Pancreas (tissue), 10 donors: ENCODE data around the gene C1QTNF3. TPM values are rescaled to one million over a fixed set of nuclear protein-coding genes. Genes with fewer than 3 reads are reported as not detected.

Experiments
- ATAC-seq, 4 donors: fragments of 200-7000 bp; cut with Tn5 transposase; one replicate each; pipeline versions ENCODE4 v1.8.0 to v1.9.1; 2020; ENCODE audit warnings: mild to moderate bottlenecking in 4 of 4, moderate library complexity in 4 of 4
- DNase-seq, 6 donors: peaks; one replicate each; pipeline ENCODE4 v3.0.0-alpha.2; 2020
- FAIRE-seq: peaks from 2 replicates; lab custom pipeline; 2012; peaks lifted over from hg19 to GRCh38; lab: Jason Lieb, UNC
- H3K27ac ChIP-seq, 4 donors: fragments of 200-600 bp; sonication (generic); 1 replicate in 3 of 4; 2 replicates in 1 of 4; pipeline versions ENCODE4 v1.5.0 to v1.8.0; 2020
- H3K27me3 ChIP-seq, 4 donors: fragments of 200-600 bp; one replicate each; pipeline ENCODE4 v1.8.0; 2021
- H3K36me3 ChIP-seq, 3 donors: fragments of 200-600 bp; sonication (generic) in 1 of 3; one replicate each; pipeline versions ENCODE4 v1.5.0 to v1.8.0; 2020 to 2021
- H3K4me1 ChIP-seq, 3 donors: fragments of 200-600 bp; one replicate each; pipeline ENCODE4 v1.8.0; 2021
- H3K4me3 ChIP-seq, 4 donors: fragments of 200-600 bp; sonication (generic) in 2 of 4; one replicate each; pipeline versions ENCODE4 v1.5.0 to v1.8.0; 2020 to 2021
- H3K9me3 ChIP-seq, 4 donors: fragments of 200-600 bp; one replicate each; pipeline ENCODE4 v1.8.0; 2021
- WGBS, 2 donors: extraction: QIAGEN DNeasy Blood & Tissue Kit; methylation state at CpG; one replicate each; pipeline ENCODE4 v1.1.7; 2013; 5-methylcytosine and 5-hydroxymethylcytosine counted together
- intact Hi-C, 3 donors: fragments of 100-400 bp; cut with DNase I; formaldehyde crosslinking; loops; one replicate each; pipeline versions ENCODE4 v1.11.1 to v1.14.2; 2022
- polyA plus RNA-seq, 2 donors: library from polyadenylated mRNA; stranded (reverse); fragments of 200-250 nt; gene quantifications; one replicate each; pipeline ENCODE4 v1.2.3, GENCODE V29; 2013
- total RNA-seq, 6 donors: library from RNA; stranded (reverse); fragmentation: NEBNext Ultra II Directional in 4 of 6; extraction: Animal tissue kit (Norgen Biotek cat#: 25700) in 4 of 6; gene quantifications; one replicate each; pipeline versions ENCODE4 v1.2.1 to v1.2.4, GENCODE V29; 2021 to 2023
- TF ChIP-seq, protein P1 (sequence below), 4 donors: fragments of 200-600 bp; sonication (generic) in 3 of 4; IDR thresholded peaks; one replicate each; pipeline versions ENCODE4 v1.5.0 to v1.8.0; 2021; ENCODE audit warnings: antibody characterized with exemption in 4 of 4
- donor health status: healthy with polysubstance abuse.
- donor health status: DM: no; HTN: no; CAD: no; lungs with moderate emphysema.
- donor health status: DM: no; HTN: no; CAD: no.
- donor health status: control.
- donor health status: control.
- donor health status: Bipolar disorder and iron deficiency.
- donor health status: DM: yes; HTN: yes; CAD: no.
- donor health status: DM: no; HTN: no; CAD: no.
- donor health status: DM: no; HTN: no; CAD: no.
- donor health status: DM: yes; HTN: yes; CAD: no.

The C1QTNF3 gene
- total and polyA plus RNA-seq, 8 donors: 2.0 to 11.7 (median 3.1) TPM

DNA sequence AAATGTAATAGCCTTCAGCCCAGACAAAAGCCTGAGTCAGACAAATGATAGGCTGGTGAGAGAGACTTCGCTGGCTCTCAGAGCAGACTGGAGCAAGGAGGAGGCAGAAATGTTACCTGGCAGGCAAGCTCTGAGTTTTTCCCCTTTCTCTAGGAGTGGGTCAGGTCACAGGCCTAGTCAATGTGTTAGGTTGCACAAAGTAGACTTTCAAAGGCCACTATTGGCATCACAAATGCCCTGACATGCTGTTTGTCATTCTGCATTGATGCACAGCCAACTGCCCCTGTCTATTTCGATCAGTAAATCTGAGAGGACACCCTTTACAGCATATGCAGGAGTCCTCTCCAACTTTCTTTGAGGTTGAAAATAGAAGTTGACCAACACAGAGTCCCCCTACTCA, 15.5 kb upstream of the C1QTNF3 start:
- H3K27ac ChIP-seq: no peak overlapping the region
- no peak overlapping the region for H3K4me3 ChIP-seq
- no peaks in the 10 kb centered on the region for H3K4me1 ChIP-seq
- no peaks in the 10 kb centered on the region for H3K9me3 ChIP-seq
- TF ChIP-seq, protein P1, sequence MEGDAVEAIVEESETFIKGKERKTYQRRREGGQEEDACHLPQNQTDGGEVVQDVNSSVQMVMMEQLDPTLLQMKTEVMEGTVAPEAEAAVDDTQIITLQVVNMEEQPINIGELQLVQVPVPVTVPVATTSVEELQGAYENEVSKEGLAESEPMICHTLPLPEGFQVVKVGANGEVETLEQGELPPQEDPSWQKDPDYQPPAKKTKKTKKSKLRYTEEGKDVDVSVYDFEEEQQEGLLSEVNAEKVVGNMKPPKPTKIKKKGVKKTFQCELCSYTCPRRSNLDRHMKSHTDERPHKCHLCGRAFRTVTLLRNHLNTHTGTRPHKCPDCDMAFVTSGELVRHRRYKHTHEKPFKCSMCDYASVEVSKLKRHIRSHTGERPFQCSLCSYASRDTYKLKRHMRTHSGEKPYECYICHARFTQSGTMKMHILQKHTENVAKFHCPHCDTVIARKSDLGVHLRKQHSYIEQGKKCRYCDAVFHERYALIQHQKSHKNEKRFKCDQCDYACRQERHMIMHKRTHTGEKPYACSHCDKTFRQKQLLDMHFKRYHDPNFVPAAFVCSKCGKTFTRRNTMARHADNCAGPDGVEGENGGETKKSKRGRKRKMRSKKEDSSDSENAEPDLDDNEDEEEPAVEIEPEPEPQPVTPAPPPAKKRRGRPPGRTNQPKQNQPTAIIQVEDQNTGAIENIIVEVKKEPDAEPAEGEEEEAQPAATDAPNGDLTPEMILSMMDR (IDR thresholded peaks at IDR 0.05): no peak
- ATAC-seq (no peak), DNase-seq (no peak), FAIRE-seq (no peak)
- H3K27me3 ChIP-seq: no peaks in the 10 kb centered on the region
- intact Hi-C loops: no loop called here
- whole genome bisulfite sequencing, 2 donors: 93% methylated on average over 2 of the region's 2 CpGs
- H3K36me3 ChIP-seq: no peaks in the 10 kb centered on the region

DNA sequence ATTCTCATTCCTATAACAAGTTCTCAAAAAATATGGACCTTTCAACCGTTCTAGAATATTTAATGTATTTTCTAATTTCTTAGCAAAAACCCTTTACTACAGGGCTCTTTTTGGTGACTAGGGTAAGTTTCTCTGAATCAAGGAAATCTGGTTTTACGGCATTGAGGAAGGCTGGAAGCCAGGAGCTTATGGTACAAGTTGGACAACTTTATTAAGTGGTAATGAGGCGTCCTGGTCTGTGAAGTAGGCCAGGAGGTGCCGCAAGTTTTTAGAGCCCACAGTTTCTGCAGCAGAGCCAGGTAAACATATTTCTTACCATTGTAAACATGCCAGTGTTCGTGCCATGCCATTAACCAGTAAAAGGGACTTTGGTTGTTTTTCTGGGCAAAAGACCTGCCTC, 14.6 kb upstream of the C1QTNF3 start:
- no peaks in the 10 kb centered on the region for H3K36me3 ChIP-seq
- no peaks in the 10 kb centered on the region for H3K27me3 ChIP-seq
- no peak for ATAC-seq
- H3K9me3 ChIP-seq: no peaks in the 10 kb centered on the region
- TF ChIP-seq, protein P1 (IDR thresholded peaks at IDR 0.05): no peak
- no peak overlapping the region for H3K27ac ChIP-seq
- WGBS, 2 donors: 92 to 94% methylated on average over 5 of the region's 5 CpGs
- intact Hi-C loops: no loop called here
- no peak for FAIRE-seq
- no peaks in the 10 kb centered on the region for H3K4me1 ChIP-seq
- DNase-seq: no peak
- no peak overlapping the region for H3K4me3 ChIP-seq

DNA sequence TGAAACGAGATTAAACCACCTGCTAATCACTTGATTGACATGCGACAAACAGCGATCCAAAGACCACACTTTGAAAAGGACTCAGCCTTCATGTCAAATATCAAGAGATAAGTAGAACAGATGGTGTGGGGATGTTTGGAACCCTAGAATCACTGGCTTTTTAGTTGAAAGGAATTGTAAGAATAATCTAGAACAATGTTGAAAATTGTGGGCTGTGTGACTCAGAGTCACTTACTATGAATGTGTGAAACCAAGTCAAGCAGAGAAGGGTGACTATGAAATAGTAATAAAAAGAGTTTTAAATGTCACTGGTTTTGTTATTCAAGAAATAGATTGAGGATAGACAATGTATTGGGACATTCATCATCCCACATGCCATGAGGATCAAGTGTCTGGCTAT, 14.1 kb upstream of the C1QTNF3 start:
- DNase-seq (no peak), ATAC-seq (no peak), FAIRE-seq (no peak)
- H3K4me3 ChIP-seq: no peak overlapping the region
- intact Hi-C loops: no loop called here
- H3K9me3 ChIP-seq: no peaks in the 10 kb centered on the region
- H3K4me1 ChIP-seq: no peaks in the 10 kb centered on the region
- H3K27ac ChIP-seq: no peak overlapping the region
- H3K36me3 ChIP-seq: no peaks in the 10 kb centered on the region
- 85 to 94% methylated on average over 3 of the region's 3 CpGs for WGBS, 2 donors
- no peaks in the 10 kb centered on the region for H3K27me3 ChIP-seq
- TF ChIP-seq, protein P1 (IDR thresholded peaks at IDR 0.05): no peak

DNA sequence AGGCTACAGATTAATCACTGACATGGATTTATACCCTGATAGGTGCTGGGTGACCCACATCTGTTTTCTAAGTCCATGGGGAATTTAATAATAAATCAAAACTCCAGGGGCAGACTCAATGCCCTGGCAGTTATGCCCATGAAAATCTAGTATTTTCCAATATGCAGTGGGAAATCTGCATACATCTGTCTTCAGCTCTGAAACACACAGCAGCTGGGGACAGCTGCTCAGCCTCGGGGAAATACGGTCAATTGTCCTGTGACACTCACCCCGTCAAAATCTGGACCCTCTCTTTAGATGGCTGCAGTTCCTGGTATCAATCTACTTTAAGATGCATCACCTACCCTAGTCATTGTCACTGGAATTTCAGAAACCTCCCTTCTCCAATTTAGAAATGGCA, 12.7 kb upstream of the C1QTNF3 start:
- Histone ChIP-seq H3K4me1 (no peaks in the 10 kb centered on the region), H3K27ac (no peak overlapping the region), H3K4me3 (no peak overlapping the region), H3K9me3 (no peaks in the 10 kb centered on the region), H3K36me3 (peaks cover 0 to 8% (median 0%) of the 10 kb centered on the region in 3 donors), H3K27me3 (no peaks in the 10 kb centered on the region)
- DNase-seq: no peak
- intact Hi-C loops: no loop called here
- TF ChIP-seq, protein P1 (IDR thresholded peaks at IDR 0.05): no peak
- WGBS, 2 donors: 95 to 97% methylated on average over 3 of the region's 3 CpGs
- ATAC-seq: no peak
- FAIRE-seq: no peak

DNA sequence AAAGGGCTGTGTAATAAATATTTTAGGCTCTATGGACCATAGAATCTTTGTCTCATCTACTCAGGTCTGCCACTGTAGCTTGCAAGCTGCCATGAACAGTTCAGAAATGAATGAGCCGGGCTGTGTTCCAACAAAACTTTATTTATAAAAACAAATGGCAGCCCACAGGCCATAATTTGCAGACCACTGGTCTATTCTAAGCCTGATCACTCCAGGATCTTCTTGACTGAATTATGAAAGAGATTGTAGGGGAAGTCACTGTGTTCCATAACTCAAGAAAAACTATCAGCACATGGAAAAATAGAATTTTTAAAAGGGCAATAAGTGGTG, 11.4 kb upstream of the C1QTNF3 start:
- H3K27me3 ChIP-seq: no peaks in the 10 kb centered on the region
- TF ChIP-seq, protein P1 (IDR thresholded peaks at IDR 0.05): no peak
- no peak for FAIRE-seq
- intact Hi-C loops: no loop called here
- no peak overlapping the region for H3K4me3 ChIP-seq
- no peak overlapping the region for H3K27ac ChIP-seq
- no peak for ATAC-seq
- WGBS, 2 donors: 92 to 98% methylated on average over 1 of the region's 1 CpG
- no peak for DNase-seq
- no peaks in the 10 kb centered on the region for H3K4me1 ChIP-seq
- H3K36me3 ChIP-seq: peaks cover 0 to 8% (median 0%) of the 10 kb centered on the region in 3 donors
- H3K9me3 ChIP-seq: no peaks in the 10 kb centered on the region
